Testis (tissue), 3 donors: ENCODE data around the gene ZGPAT. TPM values are rescaled to one million over a fixed set of nuclear protein-coding genes. Genes with fewer than 3 reads are reported as not detected.

Experiments used
- DNase-seq: peaks from one replicate; pipeline ENCODE4 v3.0.0-alpha.2; 2019
- H3K27ac ChIP-seq, 2 donors: fragments of 200-600 bp; sonication (generic); one replicate each; pipeline ENCODE4 v1.5.1; 2019
- H3K27me3 ChIP-seq: fragments of 200-600 bp; sonication (generic); one replicate; pipeline ENCODE4 v1.5.1; 2019
- H3K36me3 ChIP-seq: fragments of 200-600 bp; sonication (generic); one replicate; pipeline ENCODE4 v1.5.1; 2017; ENCODE audit warnings: low read depth; ENCODE audit errors: missing control alignments
- H3K4me1 ChIP-seq: fragments of 200-600 bp; sonication (generic); one replicate; pipeline ENCODE4 v1.5.1; 2019
- H3K4me3 ChIP-seq, 2 donors: fragments of 200-600 bp; sonication (generic); one replicate each; pipeline ENCODE4 v1.5.1; 2017 to 2019
- H3K9me3 ChIP-seq: fragments of 200-600 bp; sonication (generic); one replicate; pipeline ENCODE4 v1.5.1; 2017
- POLR2A ChIP-seq: fragments of 450-650 bp; IDR thresholded peaks from one replicate; pipeline ENCODE4 v1.6.1; 2017; ENCODE audit warnings: antibody characterized with exemption, mild to moderate bottlenecking, moderate library complexity
- WGBS, 2 donors: methylation state at CpG; one replicate each; pipeline ENCODE4 v1.1.5; 2018; 5-methylcytosine and 5-hydroxymethylcytosine counted together
- intact Hi-C: fragments of 100-400 bp; cut with DNase I; formaldehyde crosslinking; loops from one replicate; pipeline ENCODE4 v1.15.1; 2023; ENCODE audit warnings: low total_unique reads
- polyA plus RNA-seq: library from polyadenylated mRNA; stranded (reverse); fragments of 350-450 nt; fragmentation: Illumina TruSeq; extraction: RNeasy Lipid Tissue Mini Kit (QIAGEN cat#74804); gene quantifications from one replicate; pipeline ENCODE4 v1.2.3, GENCODE V29; 2014; ENCODE audit warnings: low read depth, low replicate concordance; ENCODE audit not compliant: insufficient read depth
- total RNA-seq, 2 donors: library from RNA; depleted of rRNA; stranded (reverse); fragments of >200 nt; gene quantifications; one replicate each; pipeline ENCODE4 v1.2.3, GENCODE V29; 2016
- TF ChIP-seq, protein P1 (sequence below), 3 experiments: fragments of 450-650 bp in 2 of 3; fragments of 200-600 bp in 1 of 3; sonication (generic) in 1 of 3; IDR thresholded peaks; one replicate each; pipeline ENCODE4 v1.5.1; 2016 to 2019; ENCODE audit warnings: antibody characterized with exemption in 3 of 3, mild to moderate bottlenecking in 2 of 3, moderate library complexity in 1 of 3

ZGPAT gene
- total and polyA plus RNA-seq, 3 donors from 2014 or later: 43.1 to 57.3 (median 53.1) TPM

DNA sequence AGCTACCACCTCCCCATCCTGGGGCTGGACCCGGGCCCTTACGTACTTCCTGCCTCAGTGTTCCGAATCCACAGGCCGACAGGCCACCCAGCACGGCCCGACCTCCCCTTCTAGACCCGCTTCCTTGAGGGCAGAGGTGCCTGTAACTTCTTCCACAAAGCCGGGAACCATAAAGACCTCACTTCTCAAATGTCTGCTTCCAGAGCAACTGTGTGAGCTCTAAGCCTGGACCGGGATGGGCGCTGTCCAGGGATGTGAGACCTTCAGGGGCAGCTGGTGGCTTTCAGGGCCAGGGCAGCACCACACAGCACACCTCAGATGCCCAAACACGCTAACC is 41.1 kb downstream of the ZGPAT start:
- Histone ChIP-seq H3K27ac (no peak overlapping the region), H3K36me3 (no peaks in the 10 kb centered on the region), H3K4me3 (no peak overlapping the region), H3K27me3 (no peaks in the 10 kb centered on the region), H3K4me1 (peaks cover 7% of the 10 kb centered on the region), H3K9me3 (no peaks in the 10 kb centered on the region)
- WGBS, 2 donors: 88 to 92% methylated on average over 11 of the region's 11 CpGs
- no peak for DNase-seq
- TF ChIP-seq POLR2A: no peak
- TF ChIP-seq, protein P1, sequence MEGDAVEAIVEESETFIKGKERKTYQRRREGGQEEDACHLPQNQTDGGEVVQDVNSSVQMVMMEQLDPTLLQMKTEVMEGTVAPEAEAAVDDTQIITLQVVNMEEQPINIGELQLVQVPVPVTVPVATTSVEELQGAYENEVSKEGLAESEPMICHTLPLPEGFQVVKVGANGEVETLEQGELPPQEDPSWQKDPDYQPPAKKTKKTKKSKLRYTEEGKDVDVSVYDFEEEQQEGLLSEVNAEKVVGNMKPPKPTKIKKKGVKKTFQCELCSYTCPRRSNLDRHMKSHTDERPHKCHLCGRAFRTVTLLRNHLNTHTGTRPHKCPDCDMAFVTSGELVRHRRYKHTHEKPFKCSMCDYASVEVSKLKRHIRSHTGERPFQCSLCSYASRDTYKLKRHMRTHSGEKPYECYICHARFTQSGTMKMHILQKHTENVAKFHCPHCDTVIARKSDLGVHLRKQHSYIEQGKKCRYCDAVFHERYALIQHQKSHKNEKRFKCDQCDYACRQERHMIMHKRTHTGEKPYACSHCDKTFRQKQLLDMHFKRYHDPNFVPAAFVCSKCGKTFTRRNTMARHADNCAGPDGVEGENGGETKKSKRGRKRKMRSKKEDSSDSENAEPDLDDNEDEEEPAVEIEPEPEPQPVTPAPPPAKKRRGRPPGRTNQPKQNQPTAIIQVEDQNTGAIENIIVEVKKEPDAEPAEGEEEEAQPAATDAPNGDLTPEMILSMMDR (IDR thresholded peaks at IDR 0.05): no peak
- intact Hi-C loops: no loop called here

DNA sequence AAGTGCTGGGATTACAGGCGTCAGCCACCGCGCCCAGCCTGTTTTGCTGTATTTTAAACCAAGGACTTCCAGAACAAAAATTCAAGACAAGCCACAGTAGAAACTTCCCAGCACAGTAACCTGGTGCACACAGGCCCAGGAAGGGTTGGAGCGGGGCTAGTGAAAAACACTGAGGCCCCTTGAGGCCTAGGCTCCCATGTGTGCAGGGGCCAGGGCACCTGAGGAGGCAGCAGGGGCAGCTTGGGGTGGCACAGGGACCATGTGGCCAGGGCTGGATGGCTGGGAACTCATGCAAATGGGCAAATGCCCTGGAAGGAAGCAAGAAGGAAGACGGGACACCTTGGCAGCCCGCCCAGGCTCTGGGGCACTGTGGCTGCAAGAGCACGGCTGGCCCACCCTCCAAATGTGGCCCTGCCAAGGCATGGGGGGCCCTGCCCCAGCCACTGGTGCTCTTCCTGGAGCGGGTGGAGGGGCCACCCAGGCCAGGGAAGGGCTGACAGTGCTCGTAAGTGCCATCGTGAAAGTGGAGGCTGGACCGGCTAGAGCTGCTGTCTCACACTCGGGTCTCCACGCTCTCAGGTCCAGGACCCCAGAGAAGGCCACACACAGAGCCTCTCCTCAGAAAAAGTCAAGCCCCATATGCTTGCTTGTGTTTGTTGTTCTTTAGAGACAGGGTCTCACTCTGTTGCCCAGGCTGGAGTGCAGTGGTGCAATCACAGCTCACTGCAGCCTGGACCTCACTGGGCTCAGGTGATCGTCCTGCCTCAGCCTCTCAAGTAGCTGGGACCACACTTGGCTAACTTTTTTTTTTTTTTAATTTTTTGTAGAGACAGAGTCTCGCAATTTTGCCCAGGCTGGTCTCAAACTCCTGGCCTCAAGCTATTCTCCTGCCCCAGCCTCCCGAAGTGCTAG is 42.0 kb downstream of the ZGPAT start:
- Histone ChIP-seq H3K27ac (no peak overlapping the region), H3K9me3 (no peaks in the 10 kb centered on the region), H3K4me1 (peaks cover 7% of the 10 kb centered on the region), H3K4me3 (no peak overlapping the region), H3K36me3 (no peaks in the 10 kb centered on the region), H3K27me3 (no peaks in the 10 kb centered on the region)
- intact Hi-C loops: no loop called here
- no peak for DNase-seq
- TF ChIP-seq POLR2A: no peak
- TF ChIP-seq, protein P1 (IDR thresholded peaks at IDR 0.05): no peak
- WGBS, 2 donors: 93 to 94% methylated on average over 11 to 16 of the region's 16 CpGs

DNA sequence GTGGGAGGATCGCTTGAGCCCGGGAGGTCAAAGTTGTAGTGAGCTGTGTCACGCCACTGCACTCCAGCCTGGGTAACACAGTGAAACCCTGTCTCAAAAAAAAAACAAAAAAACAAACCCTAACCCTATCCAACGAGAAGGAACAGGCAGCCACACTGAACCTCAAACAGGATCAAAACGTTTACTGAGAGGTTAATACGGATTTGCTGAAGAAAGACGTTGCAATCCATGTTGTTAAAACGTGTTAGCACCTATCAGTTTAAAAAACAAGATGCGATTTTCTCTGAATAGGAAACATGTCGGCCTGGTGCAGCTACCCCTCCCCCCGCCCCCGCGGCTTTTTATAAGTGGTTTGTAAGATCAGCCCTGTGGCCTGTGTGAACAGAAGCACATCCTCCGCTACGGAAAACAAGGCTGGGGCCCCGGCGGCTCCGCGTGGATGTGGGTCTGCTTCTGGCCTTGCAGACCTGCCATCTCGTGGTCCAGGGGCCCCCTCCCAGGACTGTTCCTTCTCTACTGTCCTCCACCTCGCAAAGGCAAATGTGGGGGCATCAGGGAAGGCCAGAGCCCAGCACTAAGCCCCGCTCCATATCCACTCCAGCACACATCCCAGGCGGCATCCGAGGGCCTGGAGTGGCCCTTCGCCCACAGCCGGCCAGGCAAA is 43.1 kb downstream of the ZGPAT start:
- 64 to 65% methylated on average over 20 to 26 of the region's 26 CpGs for WGBS, 2 donors
- no peak overlapping the region for H3K4me3 ChIP-seq

DNA sequence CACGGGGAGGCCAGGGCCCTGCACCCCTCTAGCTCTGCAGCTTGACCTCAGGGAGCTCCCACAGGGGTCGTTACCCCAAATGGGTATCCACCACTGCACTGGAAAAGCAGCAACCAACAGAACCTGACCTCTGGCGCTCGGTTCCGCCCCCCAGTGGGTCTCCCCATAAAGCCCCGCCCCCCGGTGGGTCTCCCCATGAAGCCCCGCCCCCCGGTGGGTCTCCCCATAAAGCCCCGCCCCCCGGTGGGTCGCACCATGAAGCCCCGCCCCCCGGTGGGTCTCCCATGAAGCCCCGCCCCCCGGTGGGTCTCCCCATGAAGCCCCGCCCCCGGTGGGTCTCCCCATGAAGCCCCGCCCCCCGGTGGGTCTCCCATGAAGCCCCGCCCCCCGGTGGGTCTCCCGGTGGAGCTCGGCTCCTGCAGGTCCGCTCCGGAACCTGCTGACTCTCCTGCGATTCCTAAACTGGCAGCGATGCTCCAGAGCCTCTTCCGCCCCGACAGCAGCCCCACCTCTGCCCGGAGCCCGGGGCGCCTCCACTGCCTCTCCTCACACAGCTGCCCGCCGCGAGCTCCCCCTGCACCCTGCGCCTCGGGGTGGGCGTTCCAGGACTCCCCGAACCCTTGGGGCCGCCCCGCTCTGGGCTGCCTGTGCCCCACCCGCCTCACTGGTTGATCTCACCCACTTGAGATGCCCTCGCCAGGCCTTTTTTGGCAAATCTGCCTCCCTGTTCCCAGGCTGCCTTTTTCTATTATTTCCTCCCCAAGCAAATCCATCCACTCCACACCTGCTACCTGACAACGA is 43.8 kb downstream of the ZGPAT start:
- H3K4me3 ChIP-seq: peak overlapping the region in 1 of 2 donors; percentile 11
- WGBS, 2 donors: 75 to 77% methylated on average over 21 to 24 of the region's 45 CpGs
- intact Hi-C loops: no loop called here
- TF ChIP-seq, protein P1 (IDR thresholded peaks at IDR 0.05): no peak
- no peak for TF ChIP-seq POLR2A
- H3K27me3 ChIP-seq: no peaks in the 10 kb centered on the region
- no peaks in the 10 kb centered on the region for H3K36me3 ChIP-seq
- H3K4me1 ChIP-seq: peaks cover 7% of the 10 kb centered on the region
- H3K9me3 ChIP-seq: no peaks in the 10 kb centered on the region
- H3K27ac ChIP-seq: no peak overlapping the region
- no peak for DNase-seq

More for the DNA sequence above, 43.1 kb downstream of the ZGPAT start:
- Histone ChIP-seq H3K27ac (no peak overlapping the region), H3K9me3 (no peaks in the 10 kb centered on the region), H3K4me1 (peaks cover 7% of the 10 kb centered on the region), H3K36me3 (no peaks in the 10 kb centered on the region), H3K27me3 (no peaks in the 10 kb centered on the region)
- intact Hi-C loops: no loop called here
- no peak for TF ChIP-seq POLR2A
- TF ChIP-seq, protein P1 (IDR thresholded peaks at IDR 0.05): no peak
- no peak for DNase-seq
